Urothelium cell line (cell line): ENCODE results near the gene NFKB1.
"Not testable (repeated sequence)": the region's sequence is repeated elsewhere in the genome, so short reads cannot be mapped to it uniquely, and the experiment has no call there.

Experiments
- DNase-seq: peaks from one replicate; pipeline ENCODE4 v3.0.0; 2011; ENCODE audit warnings: low spot score, mixed read lengths
- FAIRE-seq: peaks from 2 replicates; lab custom pipeline; 2011; peaks lifted over from hg19 to GRCh38; lab: Jason Lieb, UNC

The NFKB1 gene

DNA sequence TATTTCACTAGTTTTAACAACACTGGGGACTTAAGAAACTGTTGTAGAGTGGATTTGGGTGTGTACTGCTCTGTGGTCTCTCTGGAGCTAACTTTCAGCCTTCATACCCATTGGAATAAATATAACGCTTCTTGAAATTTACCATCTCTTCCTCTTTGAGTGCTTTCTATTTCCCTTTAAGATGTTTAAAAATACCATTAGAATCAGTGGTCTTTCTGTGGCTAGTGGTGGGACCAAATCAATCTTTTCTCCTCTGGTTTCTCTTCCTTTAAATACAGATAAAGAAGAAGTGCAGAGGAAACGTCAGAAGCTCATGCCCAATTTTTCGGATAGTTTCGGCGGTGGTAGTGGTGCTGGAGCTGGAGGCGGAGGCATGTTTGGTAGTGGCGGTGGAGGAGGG lies 92.0 kb downstream of the NFKB1 start:
- no peak for FAIRE-seq
- DNase-seq, result no peak

DNA sequence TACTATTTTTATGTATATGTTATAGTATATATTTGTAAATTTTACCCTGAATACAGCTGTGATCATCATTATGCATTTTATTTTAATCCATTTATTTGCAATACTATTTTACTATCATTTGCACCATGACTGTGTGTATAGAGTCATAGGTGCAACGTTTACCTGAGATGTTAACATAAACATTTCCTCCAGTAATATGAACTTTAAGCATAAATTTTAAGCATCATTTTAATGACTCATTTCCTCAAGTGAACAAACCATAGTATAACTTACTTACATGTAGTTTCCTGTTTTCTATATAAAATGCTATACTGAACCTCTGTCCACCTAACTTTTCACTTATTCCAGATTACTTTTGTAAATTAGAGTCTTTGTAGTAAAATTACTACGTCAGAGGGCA lies 92.8 kb downstream of the NFKB1 start:
- DNase-seq, result no peak
- FAIRE-seq, result no peak

DNA sequence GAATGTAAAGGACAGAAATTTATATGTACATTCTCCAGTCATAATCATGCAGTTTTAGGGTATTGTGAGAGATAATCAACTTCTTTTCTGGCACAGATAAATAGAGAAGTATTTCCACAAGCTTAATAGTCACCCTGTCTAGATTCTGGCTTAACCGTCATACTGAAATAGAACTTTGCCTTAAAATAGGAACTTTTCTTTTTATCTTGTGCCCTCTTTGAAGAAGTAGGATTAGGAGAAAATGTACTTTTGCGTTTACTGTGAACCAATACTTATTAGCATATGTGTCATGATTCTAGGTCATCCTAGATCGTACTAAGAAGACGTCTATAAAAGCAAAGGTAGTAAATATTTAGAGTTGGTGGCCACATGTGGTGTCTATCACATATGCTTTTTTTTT lies 95.4 kb downstream of the NFKB1 start:
- FAIRE-seq (no peak), DNase-seq (no peak)

DNA sequence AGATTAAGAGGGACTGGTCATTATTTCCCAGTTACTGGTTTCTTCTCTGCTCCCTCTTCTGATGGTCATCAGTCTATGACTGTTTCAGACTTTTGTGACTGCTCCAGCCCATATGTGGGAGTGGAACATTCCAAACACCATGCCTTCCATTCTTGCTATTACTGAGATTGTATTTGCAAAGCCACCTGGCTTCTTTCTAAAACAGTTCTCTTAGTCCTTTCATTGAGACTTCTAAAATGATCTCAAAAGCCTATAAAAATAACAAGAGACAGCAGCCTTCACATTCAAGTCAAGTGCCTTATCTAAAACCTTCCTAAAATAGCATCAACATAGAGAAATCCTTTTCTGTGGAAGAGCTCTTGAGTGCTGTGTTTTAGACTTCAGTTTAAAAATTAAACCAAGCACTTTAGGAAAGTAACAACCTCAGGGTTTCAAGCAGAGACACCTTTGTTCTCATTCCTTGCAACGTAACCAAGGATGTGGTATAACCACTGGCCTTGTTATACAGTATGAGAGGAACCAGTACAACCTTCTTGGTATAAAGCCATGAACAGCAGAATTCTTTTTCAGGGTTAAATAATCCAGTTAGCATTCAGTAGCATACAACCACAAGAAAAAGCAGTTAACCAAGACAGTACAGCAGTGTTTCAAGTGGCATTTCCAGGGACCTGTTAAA lies 97.1 kb downstream of the NFKB1 start:
- FAIRE-seq (no peak), DNase-seq (no peak)

DNA sequence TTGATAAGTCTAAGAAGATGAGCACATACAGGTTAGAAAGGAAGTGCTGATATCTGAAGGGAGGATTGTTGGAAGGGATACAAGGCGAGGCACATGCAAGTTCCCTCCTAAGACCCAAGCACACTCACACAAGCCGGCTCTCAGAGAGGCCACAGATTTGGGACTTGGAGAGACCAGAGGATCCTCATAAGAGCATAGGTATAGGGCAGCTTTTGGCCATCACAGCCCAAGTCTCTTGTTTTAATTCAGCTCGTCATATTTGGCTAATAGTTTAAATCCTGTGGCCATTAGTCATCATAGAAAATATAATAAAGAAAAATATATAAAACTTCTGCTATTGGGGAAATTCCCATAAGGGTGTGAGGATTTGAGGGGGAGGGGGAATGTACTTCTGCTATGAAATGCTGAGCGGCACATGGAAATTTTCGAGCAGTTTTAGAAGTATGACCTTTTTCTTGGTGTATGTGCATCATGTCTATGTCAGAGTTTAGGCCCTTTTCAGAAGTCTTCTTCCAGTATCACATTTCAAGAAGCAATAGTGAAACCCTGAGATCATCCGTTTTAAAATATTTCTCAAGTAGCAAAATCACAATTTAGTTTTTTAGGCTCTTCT lies 97.7 kb downstream of the NFKB1 start:
- no peak for DNase-seq
- FAIRE-seq, result no peak

DNA sequence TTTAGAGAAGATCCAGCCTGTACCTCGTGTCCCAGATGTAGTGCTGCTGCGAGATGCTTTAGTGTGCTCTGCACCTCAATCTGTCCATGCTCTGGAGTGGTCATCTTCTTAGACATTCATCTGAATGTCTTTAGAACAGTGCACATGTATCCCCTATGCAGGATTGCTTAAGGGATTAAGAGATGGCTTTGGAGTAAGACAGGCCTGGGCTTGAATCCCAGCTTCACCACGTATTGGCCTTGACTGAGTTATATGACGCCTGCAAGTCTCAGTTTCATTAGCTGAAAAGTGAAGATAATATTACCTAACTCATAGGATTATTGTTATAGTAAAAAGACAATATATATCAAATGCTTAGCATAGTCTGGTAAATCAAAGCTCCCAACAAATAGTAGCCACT lies 98.3 kb downstream of the NFKB1 start:
- DNase-seq (no peak), FAIRE-seq (no peak)

DNA sequence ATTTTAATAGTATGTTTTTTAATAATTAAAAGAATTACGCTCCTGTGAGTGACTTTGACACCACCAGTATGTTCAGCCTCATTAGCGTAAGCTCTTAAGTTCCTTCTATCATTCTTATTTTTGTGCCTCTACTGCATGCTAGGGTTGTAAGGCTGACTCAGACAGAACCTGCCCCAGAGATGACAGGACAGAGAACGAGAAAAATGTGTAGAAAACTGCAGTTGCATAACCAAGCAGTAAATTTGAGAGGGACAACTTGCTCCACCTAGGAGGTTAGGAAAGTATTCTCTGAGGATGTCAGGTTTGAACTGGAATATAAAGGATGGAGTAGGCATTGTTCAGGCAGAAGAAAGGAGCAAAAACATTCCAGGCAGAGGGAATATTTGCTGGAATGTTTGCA lies 98.7 kb downstream of the NFKB1 start:
- no peak for FAIRE-seq
- DNase-seq, result no peak

DNA sequence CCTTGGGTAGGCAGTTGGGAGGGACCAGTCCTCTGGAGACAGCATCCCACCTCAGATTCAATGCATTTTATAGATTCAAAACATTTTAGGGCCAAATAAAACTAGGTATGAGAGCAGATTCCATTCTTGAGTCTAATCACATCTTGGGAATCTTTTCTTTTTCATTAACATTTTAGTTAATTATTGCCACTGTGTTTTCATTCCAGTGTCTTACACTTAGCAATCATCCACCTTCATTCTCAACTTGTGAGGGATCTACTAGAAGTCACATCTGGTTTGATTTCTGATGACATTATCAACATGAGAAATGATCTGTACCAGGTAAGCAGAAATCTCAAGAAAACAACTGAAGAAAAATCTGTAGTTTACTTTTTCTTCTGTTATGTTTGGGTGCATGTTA lies 99.5 kb downstream of the NFKB1 start:
- FAIRE-seq, result no peak
- DNase-seq, result no peak

DNA sequence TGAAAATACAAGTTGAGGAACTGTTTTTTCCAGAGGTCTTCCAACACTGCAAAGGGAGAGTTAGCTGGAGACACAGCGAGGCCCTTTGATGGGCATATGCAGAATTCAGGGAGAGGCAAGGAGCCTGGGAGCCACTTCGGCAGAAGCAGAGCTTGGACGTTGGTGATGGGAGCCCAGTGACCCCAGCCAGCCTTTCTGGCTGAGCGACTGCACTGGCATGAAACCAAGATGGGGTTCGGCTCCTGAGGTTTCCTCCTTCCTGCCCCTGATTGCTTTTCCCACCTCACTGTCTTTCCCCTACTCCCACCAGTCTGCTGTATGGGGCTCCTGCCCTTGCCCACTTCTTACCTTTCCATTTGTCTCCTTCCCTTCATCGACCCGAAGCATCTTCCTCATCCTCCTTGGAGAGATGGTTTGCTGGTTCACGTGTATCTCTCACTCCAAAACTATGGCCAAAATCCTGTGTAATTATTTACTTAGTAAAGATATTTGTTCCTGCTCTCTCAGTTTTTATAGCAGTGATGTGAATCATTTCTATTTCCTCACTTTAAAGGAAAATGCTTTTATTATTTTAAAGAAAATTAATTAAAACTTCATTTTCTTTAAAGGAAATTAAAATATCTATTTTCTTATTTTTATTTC lies 100.5 kb downstream of the NFKB1 start:
- no peak for FAIRE-seq
- DNase-seq, result no peak

DNA sequence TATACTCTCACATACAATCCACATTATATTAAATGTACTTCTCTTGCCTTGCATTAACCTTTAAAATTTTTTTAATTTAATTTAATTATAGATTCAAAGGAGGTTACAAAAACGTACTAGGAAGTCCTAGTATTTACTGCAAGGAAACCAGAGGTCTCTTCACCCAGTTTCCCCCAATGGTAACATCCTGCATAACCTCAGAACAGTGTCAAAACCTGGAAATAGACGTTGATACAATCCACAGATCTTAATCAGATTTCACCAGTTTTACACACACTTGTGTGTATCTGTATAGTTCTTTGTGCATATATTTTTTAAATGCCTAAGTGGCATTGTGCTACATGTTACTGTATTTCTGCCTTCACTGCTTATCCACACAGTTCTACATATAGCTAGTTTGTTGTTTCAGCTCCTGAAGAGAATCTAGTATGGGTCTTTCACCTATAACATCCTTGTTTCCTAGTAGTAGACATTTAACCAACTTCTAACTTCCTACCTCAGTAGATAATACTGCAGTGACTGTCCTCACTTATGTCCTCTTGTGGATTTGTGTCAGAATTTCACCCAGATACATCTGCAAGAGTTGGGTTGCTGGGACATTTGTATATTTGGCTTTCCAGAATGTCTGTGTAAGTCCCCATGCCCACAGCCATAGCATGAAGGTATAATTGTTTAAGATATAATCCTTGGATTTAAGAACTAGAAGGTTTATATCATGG lies 103.2 kb downstream of the NFKB1 start:
- FAIRE-seq, result no peak
- DNase-seq, result no peak

DNA sequence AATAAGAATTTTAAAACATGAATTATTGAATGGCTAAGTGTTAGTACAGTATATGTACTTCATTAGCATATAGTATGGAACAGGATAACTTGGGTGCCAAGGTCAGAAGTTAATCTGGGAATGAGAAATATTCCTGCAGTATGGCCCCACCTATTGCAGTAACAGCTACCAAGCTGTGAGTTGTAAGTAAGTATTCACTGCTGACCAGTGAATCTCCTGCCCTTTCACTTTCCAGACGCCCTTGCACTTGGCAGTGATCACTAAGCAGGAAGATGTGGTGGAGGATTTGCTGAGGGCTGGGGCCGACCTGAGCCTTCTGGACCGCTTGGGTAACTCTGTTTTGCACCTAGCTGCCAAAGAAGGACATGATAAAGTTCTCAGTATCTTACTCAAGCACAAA lies 105.1 kb downstream of the NFKB1 start:
- no peak for DNase-seq
- FAIRE-seq, result no peak

DNA sequence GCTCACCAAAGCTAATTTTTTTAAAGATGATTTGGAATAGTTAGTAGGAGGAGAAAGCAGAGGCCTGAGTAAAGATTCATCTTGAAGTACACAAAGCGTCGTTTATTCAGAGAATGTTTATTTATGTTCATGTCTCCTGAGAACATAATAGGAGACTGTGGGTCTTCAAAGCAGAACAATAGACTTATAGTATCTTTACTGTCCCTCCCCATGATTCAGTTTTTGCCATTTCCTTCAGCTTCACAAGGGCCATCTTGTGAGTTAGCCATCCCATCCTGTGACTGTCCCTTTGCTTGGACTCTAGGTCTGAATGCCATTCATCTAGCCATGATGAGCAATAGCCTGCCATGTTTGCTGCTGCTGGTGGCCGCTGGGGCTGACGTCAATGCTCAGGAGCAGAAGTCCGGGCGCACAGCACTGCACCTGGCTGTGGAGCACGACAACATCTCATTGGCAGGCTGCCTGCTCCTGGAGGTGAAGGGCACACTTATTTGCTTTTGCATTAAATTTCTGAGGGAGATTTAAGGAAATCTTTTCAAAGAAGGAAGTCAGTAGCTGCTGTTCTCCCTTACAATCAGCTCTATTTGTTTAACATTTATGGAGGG lies 105.8 kb downstream of the NFKB1 start:
- DNase-seq (no peak), FAIRE-seq (no peak)

DNA sequence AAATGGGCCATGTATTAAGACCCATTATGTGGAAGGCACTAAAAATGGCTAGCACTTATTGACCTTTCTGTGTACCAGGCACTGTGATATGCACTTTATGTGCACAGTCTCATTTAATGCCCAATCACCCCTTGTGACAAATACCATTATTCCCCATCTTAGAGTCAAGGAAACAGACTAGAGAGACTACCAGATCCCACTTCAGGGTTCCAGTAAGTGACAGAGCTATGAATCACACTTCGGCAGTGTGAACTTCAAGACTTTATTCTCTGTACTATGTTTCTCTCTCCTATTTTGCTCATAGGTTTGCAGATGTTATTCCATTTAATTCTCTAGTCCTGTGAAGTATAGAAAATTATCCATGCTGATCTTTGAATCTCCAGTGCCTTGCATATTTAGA lies 107.0 kb downstream of the NFKB1 start:
- no peak for DNase-seq
- no peak for FAIRE-seq

DNA sequence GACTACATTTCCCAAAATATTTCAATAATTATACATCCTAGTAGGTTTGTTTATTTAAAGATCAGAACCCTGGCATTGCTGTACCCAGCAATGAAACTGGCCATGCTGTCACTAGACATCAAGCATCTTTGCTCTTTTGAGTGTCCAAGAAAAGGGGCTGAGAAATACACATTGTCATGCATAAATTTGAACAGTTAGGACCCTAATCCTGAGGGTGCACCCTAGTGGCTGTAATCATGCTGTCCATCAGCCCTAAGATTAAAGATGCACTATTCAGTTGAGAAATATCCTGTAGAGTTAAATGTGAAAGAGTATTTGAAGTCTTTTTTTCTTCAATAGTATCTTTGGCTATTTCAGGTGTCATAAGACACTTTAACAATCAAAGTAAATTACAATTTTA lies 108.8 kb downstream of the NFKB1 start:
- no peak for DNase-seq
- no peak for FAIRE-seq

DNA sequence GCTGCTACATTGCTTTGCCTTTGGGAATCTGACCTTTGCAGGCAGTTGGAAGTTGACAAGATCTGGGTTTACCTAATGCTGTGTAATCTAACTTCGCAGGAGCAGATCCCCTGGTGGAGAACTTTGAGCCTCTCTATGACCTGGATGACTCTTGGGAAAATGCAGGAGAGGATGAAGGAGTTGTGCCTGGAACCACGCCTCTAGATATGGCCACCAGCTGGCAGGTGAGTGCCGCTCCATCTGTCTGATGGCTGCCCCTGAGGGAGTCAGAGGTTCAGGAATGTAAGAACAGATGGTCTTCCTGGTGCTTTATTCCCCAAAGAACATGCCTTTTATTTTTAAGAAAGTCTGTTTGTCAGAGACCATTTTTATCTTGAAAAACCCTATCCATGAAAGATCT lies 109.3 kb downstream of the NFKB1 start:
- FAIRE-seq (no peak), DNase-seq (no peak)

DNA sequence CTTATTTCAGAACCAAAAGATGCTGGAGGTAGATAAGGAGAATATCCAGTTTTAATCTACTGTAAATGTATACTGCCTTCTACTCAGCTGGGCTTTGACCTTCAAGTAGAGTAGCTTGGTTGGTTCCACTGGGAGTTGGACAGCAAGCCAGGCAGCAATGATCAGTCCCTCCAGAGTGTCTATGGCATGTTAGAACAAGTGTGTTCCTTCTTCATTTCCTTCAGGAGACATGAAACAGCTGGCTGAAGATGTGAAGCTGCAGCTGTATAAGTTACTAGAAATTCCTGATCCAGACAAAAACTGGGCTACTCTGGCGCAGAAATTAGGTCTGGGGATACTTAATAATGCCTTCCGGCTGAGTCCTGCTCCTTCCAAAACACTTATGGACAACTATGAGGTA lies 111.1 kb downstream of the NFKB1 start:
- no peak for FAIRE-seq
- DNase-seq, result no peak

DNA sequence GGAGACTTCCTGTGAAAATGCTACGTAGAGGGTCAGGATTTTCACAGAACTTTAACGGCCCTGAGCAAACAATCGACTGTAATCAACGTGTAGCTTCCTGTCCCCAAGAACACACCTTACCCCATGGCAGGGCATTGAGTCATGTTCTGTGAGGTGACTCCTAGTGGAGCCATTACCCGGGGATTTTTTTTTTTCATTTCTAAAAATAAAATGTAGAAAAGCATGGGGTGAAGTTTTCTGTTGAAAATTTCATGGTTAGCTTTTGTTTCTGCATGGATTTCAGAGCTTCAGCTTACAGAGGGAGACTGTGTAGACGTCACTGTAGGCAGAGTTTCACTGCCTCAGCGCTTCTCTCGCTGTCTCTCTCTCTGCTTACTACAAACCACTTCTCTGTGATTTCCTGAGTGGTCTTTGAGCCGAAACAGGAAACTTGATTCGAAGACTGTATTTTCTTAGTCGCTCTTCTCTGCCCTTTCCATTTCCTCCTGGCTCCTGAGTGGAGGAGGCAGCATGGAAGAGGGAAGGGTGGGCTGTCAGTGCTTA lies 111.7 kb downstream of the NFKB1 start:
- no peak for FAIRE-seq
- DNase-seq, result no peak

DNA sequence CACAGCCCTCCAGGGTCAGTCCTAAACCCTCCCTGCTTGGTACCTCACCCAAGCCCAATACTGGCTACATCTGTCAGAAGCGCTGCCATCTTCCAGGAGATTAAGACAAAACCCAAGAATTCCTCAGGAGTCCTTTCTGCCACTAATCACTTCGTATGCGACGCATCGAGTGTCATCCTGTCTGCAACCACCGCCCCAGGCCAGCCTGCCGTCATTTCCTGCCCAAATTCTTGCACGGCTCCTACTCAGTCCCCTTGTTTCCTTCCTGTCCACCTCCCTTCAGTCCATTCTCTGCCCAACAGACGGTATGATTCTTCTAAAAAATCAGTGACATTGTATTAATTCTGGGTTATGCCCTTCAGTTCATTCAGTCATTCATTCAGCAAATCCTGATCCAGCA lies 113.6 kb downstream of the NFKB1 start:
- DNase-seq, result no peak
- no peak for FAIRE-seq

DNA sequence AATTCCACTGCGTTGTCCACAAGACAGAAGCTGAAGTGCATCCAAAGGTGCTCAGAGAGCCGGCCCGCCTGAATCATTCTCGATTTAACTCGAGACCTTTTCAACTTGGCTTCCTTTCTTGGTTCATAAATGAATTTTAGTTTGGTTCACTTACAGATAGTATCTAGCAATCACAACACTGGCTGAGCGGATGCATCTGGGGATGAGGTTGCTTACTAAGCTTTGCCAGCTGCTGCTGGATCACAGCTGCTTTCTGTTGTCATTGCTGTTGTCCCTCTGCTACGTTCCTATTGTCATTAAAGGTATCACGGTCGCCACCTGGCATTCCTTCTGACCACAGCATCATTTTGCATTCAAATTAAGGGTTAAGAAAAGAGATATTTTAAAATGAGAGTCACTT lies 115.5 kb downstream of the NFKB1 start:
- no peak for FAIRE-seq
- DNase-seq, result no peak

DNA sequence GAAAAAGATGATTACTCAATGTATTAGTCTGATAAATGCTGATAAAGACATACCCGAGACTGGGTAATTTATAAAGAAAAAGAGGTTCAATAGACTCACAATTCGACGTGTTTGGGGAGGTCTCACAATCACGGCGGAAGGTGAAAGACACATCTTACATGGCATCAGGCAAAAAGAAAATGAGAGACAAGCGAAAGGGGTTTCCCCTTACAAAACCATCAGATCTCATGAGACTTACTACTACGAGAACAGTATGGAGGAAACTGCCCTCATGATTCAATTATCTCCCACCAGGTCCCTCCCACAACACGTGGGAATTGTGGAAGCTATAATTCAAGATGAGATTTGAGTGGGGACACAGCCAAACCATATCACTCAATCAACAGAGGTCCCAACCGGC lies 117.9 kb downstream of the NFKB1 start:
- DNase-seq, FAIRE-seq: not testable (repeated sequence)
